NT2/D1 (cell line): Measurements from ENCODE around the gene WRAP73.

ENCODE experiments used
- YY1 ChIP-seq: IDR thresholded peaks from 2 replicates; pipeline ENCODE4 v1.6.1; 2011; ENCODE audit not compliant: insufficient read length, insufficient read depth
- ZNF274 ChIP-seq: IDR thresholded peaks from 2 replicates; pipeline ENCODE4 v1.6.1; 2011; ENCODE audit warnings: mild to moderate bottlenecking, low read depth, low read length

- TF ChIP-seq YY1 (no peak), ZNF274 (no peak)
Observed at GRCh38 chr1:3657096-3657475, 7.2 kb upstream of the WRAP73 start.
